H9 (cell line): Measurements from ENCODE around the gene POFUT1. TPM values are rescaled to one million over a fixed set of nuclear protein-coding genes. Genes with fewer than 3 reads are reported as not detected.
A peak's percentile ranks its signal among the peaks of the same experiment; 100 is the strongest.

Experiments
- DNase-seq: peaks from one replicate; pipeline ENCODE4 v3.0.0-alpha.2; 2017
- H2AFZ ChIP-seq: one replicate; pipeline ENCODE4 v1.6.1; 2013; ENCODE audit warnings: mild to moderate bottlenecking, low read length, control low read depth, moderate library complexity
- H2AK5ac ChIP-seq: 2 replicates; pipeline ENCODE4 v1.6.1; 2013; ENCODE audit warnings: low read length, control low read depth, mixed read lengths; ENCODE audit not compliant: insufficient read length
- H2BK120ac ChIP-seq: one replicate; pipeline ENCODE4 v1.6.1; 2013; ENCODE audit warnings: low read depth, mild to moderate bottlenecking, low read length, control low read depth, inconsistent platforms; ENCODE audit not compliant: poor library complexity, severe bottlenecking
- H2BK12ac ChIP-seq: 2 replicates; pipeline ENCODE4 v1.6.1; 2013; ENCODE audit warnings: low read length, control low read depth, mixed read lengths, low read depth; ENCODE audit not compliant: insufficient read length
- H2BK15ac ChIP-seq: 2 replicates; pipeline ENCODE4 v1.6.1; 2013; ENCODE audit warnings: low read depth, low read length, control low read depth
- H2BK20ac ChIP-seq: one replicate; pipeline ENCODE4 v1.6.1; 2013; ENCODE audit warnings: low read depth, mild to moderate bottlenecking, low read length, control low read depth, inconsistent platforms; ENCODE audit not compliant: poor library complexity, severe bottlenecking
- H2BK5ac ChIP-seq: 2 replicates; pipeline ENCODE4 v1.6.1; 2013; ENCODE audit warnings: low read length, control low read depth, mixed read lengths; ENCODE audit not compliant: insufficient read length
- H3K14ac ChIP-seq: 2 replicates; pipeline ENCODE4 v1.6.1; 2013; ENCODE audit warnings: low read length, control low read depth; ENCODE audit not compliant: insufficient read depth
- H3K18ac ChIP-seq: 2 replicates; pipeline ENCODE4 v1.6.1; 2013; ENCODE audit warnings: low read depth, mild to moderate bottlenecking, mixed read lengths, low read length, control low read depth; ENCODE audit not compliant: insufficient read length
- H3K23ac ChIP-seq: 2 replicates; pipeline ENCODE4 v1.6.1; 2013; ENCODE audit warnings: low read length, control low read depth, mixed read lengths, low read depth; ENCODE audit not compliant: insufficient read length
- H3K23me2 ChIP-seq: 2 replicates; pipeline ENCODE4 v1.6.1; 2013; ENCODE audit warnings: low read depth, mild to moderate bottlenecking, mixed read lengths, low read length, control low read depth; ENCODE audit not compliant: insufficient read length, poor library complexity, severe bottlenecking
- H3K27ac ChIP-seq: 2 replicates; pipeline ENCODE4 v1.5.1; 2013; ENCODE audit warnings: low read length, control low read depth, mixed read lengths, low read depth; ENCODE audit not compliant: insufficient read length
- H3K27me3 ChIP-seq: 2 replicates; pipeline ENCODE4 v1.6.1; 2013; ENCODE audit warnings: low read length, control low read depth, inconsistent platforms; ENCODE audit not compliant: insufficient read depth
- H3K4ac ChIP-seq: 2 replicates; pipeline ENCODE4 v1.6.1; 2013; ENCODE audit warnings: low read depth, mild to moderate bottlenecking, control low read depth, inconsistent platforms, low read length, moderate library complexity
- H3K4me1 ChIP-seq: 2 replicates; pipeline ENCODE4 v1.6.1; 2013; ENCODE audit warnings: low read length, control low read depth, inconsistent platforms; ENCODE audit not compliant: insufficient read depth
- H3K4me2 ChIP-seq: 2 replicates; pipeline ENCODE4 v1.6.1; 2013; ENCODE audit warnings: low read length, control low read depth, mixed read lengths; ENCODE audit not compliant: insufficient read length, insufficient read depth
- H3K56ac ChIP-seq: 2 replicates; pipeline ENCODE4 v1.6.1; 2013; ENCODE audit warnings: low read depth, mild to moderate bottlenecking, mixed read lengths, low read length, control low read depth; ENCODE audit not compliant: insufficient read length
- H3K79me1 ChIP-seq: 2 replicates; pipeline ENCODE4 v1.6.1; 2013; ENCODE audit warnings: low read depth, mild to moderate bottlenecking, moderate library complexity, low read length, control low read depth, inconsistent platforms; ENCODE audit not compliant: insufficient read depth, poor library complexity, severe bottlenecking
- H3K79me2 ChIP-seq: 2 replicates; pipeline ENCODE4 v1.6.1; 2013; ENCODE audit warnings: low read length, control low read depth, inconsistent platforms; ENCODE audit not compliant: insufficient read depth
- H3K9ac ChIP-seq: 2 replicates; pipeline ENCODE4 v1.6.1; 2013; ENCODE audit warnings: low read length, control low read depth, mixed read lengths; ENCODE audit not compliant: insufficient read length; ENCODE audit errors: extremely low read depth
- H3K9me3 ChIP-seq: one replicate; pipeline ENCODE4 v1.6.1; 2013; ENCODE audit warnings: low read depth, low read length, inconsistent platforms; ENCODE audit not compliant: control insufficient read depth
- H3T11ph ChIP-seq: one replicate; pipeline ENCODE4 v1.6.1; 2013; ENCODE audit warnings: mild to moderate bottlenecking, low read length, control low read depth, inconsistent platforms
- H4K20me1 ChIP-seq: one replicate; pipeline ENCODE4 v1.6.1; 2013; ENCODE audit not compliant: control insufficient read depth, insufficient read length, insufficient read depth
- H4K5ac ChIP-seq: 2 replicates; pipeline ENCODE4 v1.6.1; 2013; ENCODE audit warnings: low read depth, mild to moderate bottlenecking, mixed read lengths, low read length, control low read depth; ENCODE audit not compliant: insufficient read length
- H4K8ac ChIP-seq: replicated peaks from 2 replicates; pipeline ENCODE4 v1.6.1; 2013; ENCODE audit warnings: low read length, control low read depth, mixed read lengths, low read depth; ENCODE audit not compliant: insufficient read length
- H4K91ac ChIP-seq: 2 replicates; pipeline ENCODE4 v1.6.1; 2013; ENCODE audit warnings: low read depth, mild to moderate bottlenecking, moderate library complexity, mixed read lengths, low read length, control low read depth; ENCODE audit not compliant: insufficient read length
- H3K27ac Mint-ChIP-seq, 3 experiments: 2 replicates in 2 of 3; 3 replicates in 1 of 3; pipeline ENCODE4 v1.8.0; 2020 to 2021; ENCODE audit warnings: mixed read lengths in 3 of 3, mild to moderate bottlenecking in 1 of 3, moderate library complexity in 1 of 3
- H3K27me3 Mint-ChIP-seq: 2 replicates; pipeline ENCODE4 v1.8.0; 2021; ENCODE audit warnings: low read depth, mild to moderate bottlenecking, moderate library complexity, mixed read lengths
- H3K36me3 Mint-ChIP-seq, 3 experiments: 2 replicates in 2 of 3; 3 replicates in 1 of 3; pipeline ENCODE4 v1.8.0; 2020 to 2021; ENCODE audit warnings: low read depth in 3 of 3, mixed read lengths in 3 of 3; ENCODE audit not compliant: insufficient read depth in 1 of 3
- H3K4me1 Mint-ChIP-seq, 2 experiments: 2 replicates each; pipeline ENCODE4 v1.8.0; 2020; ENCODE audit warnings: mixed read lengths in 2 of 2
- H3K4me3 Mint-ChIP-seq, 2 experiments: 2 replicates in 1 of 2; 3 replicates in 1 of 2; pipeline ENCODE4 v1.8.0; 2020 to 2021; ENCODE audit warnings: mild to moderate bottlenecking in 2 of 2, mixed read lengths in 2 of 2, moderate library complexity in 1 of 2
- H3K9me3 Mint-ChIP-seq, 2 experiments: 2 replicates in 1 of 2; 3 replicates in 1 of 2; pipeline ENCODE4 v1.8.0; 2020; ENCODE audit warnings: mild to moderate bottlenecking in 2 of 2, mixed read lengths in 2 of 2, moderate library complexity in 1 of 2
- total RNA-seq: library from RNA; stranded (reverse); gene quantifications from 2 replicates; pipeline ENCODE4 v1.2.1, GENCODE V29; 2021
- TF ChIP-seq, protein P1 (sequence below): fragments of 200-600 bp; sonication (generic); conservative IDR thresholded peaks from 3 replicates; pipeline ENCODE4 v1.8.0; 2021; ENCODE audit warnings: antibody characterized with exemption, mild to moderate bottlenecking

The POFUT1 gene
- total RNA-seq, 1 experiment from 2014 or later: 41.2 TPM

- Histone ChIP-seq H2BK20ac (no peak overlapping the region), H4K5ac (no peak overlapping the region), H3K23me2 (peaks cover 14% of the 10 kb centered on the region), H2BK12ac (no peak overlapping the region), H3K14ac (no peak overlapping the region), H2AFZ (no peak overlapping the region), H4K8ac (no peak overlapping the region), H3K9me3 (no peaks in the 10 kb centered on the region), H3K4ac (no peak overlapping the region), H3K4me2 (no peak overlapping the region), H3K9ac (no peak overlapping the region), H3K56ac (no peak overlapping the region), H3K27me3 (no peaks in the 10 kb centered on the region), H2AK5ac (no peak overlapping the region), H3K79me1 (no peaks in the 10 kb centered on the region), H3T11ph (no peak overlapping the region), H3K18ac (no peak overlapping the region), H3K79me2 (no peaks in the 10 kb centered on the region), H2BK120ac (no peak overlapping the region), H4K20me1 (no peaks in the 10 kb centered on the region), H3K23ac (no peak overlapping the region), H2BK5ac (no peak overlapping the region), H4K91ac (no peak overlapping the region), H3K27ac (no peak overlapping the region), H3K4me1 (no peaks in the 10 kb centered on the region), H2BK15ac (no peak overlapping the region)
- H3K9me3 Mint-ChIP-seq: no peaks in the 10 kb centered on the region; a peak in 1 of 5 replicates
- no peaks in the 10 kb centered on the region for H3K27me3 Mint-ChIP-seq
- no peak overlapping the region for H3K4me3 Mint-ChIP-seq
- TF ChIP-seq, protein P1, sequence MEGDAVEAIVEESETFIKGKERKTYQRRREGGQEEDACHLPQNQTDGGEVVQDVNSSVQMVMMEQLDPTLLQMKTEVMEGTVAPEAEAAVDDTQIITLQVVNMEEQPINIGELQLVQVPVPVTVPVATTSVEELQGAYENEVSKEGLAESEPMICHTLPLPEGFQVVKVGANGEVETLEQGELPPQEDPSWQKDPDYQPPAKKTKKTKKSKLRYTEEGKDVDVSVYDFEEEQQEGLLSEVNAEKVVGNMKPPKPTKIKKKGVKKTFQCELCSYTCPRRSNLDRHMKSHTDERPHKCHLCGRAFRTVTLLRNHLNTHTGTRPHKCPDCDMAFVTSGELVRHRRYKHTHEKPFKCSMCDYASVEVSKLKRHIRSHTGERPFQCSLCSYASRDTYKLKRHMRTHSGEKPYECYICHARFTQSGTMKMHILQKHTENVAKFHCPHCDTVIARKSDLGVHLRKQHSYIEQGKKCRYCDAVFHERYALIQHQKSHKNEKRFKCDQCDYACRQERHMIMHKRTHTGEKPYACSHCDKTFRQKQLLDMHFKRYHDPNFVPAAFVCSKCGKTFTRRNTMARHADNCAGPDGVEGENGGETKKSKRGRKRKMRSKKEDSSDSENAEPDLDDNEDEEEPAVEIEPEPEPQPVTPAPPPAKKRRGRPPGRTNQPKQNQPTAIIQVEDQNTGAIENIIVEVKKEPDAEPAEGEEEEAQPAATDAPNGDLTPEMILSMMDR: no peak
- DNase-seq: no peak
- H3K27ac Mint-ChIP-seq: peak overlapping the region in 1 of 3 experiments; percentile 67; a peak in 1 of 7 replicates
- H3K36me3 Mint-ChIP-seq: peaks cover 21 to 47% (median 35%) of the 10 kb centered on the region in 3 experiments
- peaks cover 16 to 19% of the 10 kb centered on the region in 2 experiments for H3K4me1 Mint-ChIP-seq
These were observed 15.8 kb upstream of the POFUT1 start for GRCh38 chr20:32191873-32192272.
